Rectal smooth muscle tissue (tissue), 1 donor: Measurements from ENCODE around the gene CPSF4L.

Source experiments
- H3K27ac ChIP-seq: one replicate; pipeline ENCODE4 v1.7.0; 2013; ENCODE audit warnings: low read depth, low read length, inconsistent platforms
- H3K27me3 ChIP-seq: one replicate; pipeline ENCODE4 v1.7.0; 2013; ENCODE audit warnings: low read length; ENCODE audit not compliant: control insufficient read depth, insufficient read depth
- H3K36me3 ChIP-seq: one replicate; pipeline ENCODE4 v1.7.0; 2013; ENCODE audit warnings: low read length; ENCODE audit not compliant: control insufficient read depth, insufficient read depth
- H3K4me1 ChIP-seq: one replicate; pipeline ENCODE4 v1.7.0; 2013; ENCODE audit warnings: low read length; ENCODE audit not compliant: control insufficient read depth, insufficient read depth
- H3K4me3 ChIP-seq: one replicate; pipeline ENCODE4 v1.7.0; 2013; ENCODE audit warnings: low read length
- H3K9ac ChIP-seq: one replicate; pipeline ENCODE4 v1.7.0; 2013; ENCODE audit warnings: low read length

CPSF4L gene

DNA sequence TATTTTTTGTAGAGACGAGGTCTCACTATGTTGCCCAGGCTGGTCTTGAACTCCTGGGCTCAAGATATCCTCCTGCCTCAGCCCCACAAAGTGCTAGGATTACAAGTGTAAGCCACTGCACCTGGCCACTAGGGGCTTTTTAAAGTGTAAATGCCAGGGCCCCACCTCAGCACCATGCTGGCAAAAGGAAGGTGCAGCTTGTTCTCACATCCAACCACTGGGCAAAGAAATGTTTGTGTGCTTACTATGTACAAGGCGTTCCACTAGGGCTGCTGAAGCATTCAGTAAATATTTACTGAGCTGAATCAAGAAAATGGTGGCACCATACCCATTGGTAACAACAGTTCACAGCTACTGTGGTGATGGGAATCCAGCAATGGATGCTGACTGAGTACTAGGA lies 46.2 kb downstream of the CPSF4L start:
- Histone ChIP-seq H3K27me3 (no peaks in the 10 kb centered on the region), H3K36me3 (no peaks in the 10 kb centered on the region), H3K9ac (no peak overlapping the region), H3K27ac (no peak overlapping the region), H3K4me3 (no peak overlapping the region), H3K4me1 (no peaks in the 10 kb centered on the region)

DNA sequence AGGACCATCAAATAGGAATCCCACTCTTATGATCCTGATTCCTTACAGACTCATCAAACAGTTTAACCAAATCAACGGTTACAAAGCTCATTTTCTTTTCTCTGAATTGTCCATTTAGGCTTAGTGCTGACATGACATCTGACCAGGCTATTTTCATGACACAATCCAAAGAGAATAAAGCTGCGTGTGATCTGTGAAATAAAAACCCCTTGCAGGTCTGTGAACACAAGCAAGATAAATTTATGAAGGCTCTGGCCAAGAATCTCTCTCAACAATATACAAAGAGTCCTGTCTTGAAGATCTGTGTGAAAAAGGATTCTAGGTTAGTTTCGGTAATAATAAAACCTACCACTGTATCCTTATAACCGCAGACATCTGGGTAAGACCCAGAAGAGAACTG lies 46.8 kb downstream of the CPSF4L start:
- no peak overlapping the region for H3K27ac ChIP-seq
- H3K36me3 ChIP-seq: no peaks in the 10 kb centered on the region
- H3K4me3 ChIP-seq: no peak overlapping the region
- H3K4me1 ChIP-seq: no peaks in the 10 kb centered on the region
- no peak overlapping the region for H3K9ac ChIP-seq
- no peaks in the 10 kb centered on the region for H3K27me3 ChIP-seq

DNA sequence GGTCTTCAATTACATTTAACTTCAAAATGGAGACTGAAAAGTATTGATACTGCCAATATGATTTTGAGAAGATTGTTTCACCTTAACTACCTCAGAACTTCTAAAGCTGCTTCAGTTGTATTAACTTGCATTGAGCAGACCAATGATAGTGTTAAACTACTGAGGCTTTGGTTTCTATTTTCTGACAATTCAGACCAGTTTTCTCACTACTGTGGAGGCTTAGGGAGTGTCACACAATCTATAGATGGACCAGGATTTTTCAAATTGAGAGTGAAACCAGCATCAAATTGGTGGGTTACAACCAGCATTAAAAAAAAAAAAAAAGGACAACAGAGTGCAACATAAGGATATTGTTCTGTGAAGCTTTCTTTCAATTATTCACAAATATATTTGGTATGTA lies 47.7 kb downstream of the CPSF4L start:
- Histone ChIP-seq H3K27ac (no peak overlapping the region), H3K9ac (no peak overlapping the region), H3K36me3 (no peaks in the 10 kb centered on the region), H3K4me1 (no peaks in the 10 kb centered on the region), H3K4me3 (no peak overlapping the region), H3K27me3 (no peaks in the 10 kb centered on the region)

DNA sequence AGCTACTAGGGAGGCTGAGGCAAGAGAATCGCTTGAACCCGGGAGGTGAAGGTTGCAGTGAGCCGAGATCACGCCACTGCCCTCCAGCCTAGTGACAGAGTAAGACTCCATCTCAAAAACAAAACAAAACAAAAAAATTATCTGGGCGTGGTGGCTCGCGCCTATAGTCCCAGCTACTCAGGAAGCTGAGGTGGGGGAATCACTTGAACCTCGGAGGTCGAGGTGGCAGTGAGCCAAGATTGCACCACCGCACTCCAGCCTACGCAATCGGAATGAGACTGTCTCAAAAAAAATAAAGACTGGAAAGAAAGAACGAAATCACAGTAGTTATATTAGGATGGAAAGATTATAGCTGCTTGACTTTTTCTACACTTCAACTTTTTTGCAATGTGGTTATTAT lies 49.9 kb downstream of the CPSF4L start:
- H3K9ac ChIP-seq: no peak overlapping the region
- H3K4me3 ChIP-seq: no peak overlapping the region
- H3K36me3 ChIP-seq: peaks cover 6% of the 10 kb centered on the region
- H3K27me3 ChIP-seq: no peaks in the 10 kb centered on the region
- no peak overlapping the region for H3K27ac ChIP-seq
- no peaks in the 10 kb centered on the region for H3K4me1 ChIP-seq

DNA sequence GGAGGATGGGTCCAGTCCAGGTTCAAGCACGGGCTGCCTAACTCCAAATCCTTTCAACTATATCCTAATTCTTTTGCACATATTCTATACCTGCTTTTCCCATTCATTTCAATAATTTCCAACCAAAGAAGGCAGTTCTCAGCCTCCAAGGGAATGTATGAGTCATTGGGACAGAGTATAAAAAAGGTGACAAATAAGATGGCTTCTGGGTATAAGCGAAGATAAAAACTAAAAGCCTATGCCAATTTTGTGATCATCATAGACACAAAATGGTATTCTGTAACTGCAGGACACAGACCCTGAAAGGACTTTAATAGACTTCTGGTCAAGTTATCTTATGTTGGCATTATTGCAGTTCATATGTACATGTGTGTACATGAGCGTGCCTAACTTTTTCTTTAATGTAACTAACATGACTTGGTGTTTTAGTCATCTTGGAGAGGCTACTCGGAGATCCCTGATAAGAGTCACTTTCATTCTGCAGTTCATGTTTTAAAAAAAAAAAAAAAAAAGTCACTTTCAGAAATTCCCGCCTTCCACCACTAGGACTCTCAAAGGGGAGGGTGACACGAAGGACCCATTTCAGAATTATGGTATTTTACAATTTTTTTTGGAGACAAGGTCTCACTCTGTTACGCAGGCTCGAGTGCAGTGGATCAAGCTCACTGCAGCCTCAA lies 51.5 kb downstream of the CPSF4L start:
- no peak overlapping the region for H3K9ac ChIP-seq
- no peaks in the 10 kb centered on the region for H3K4me1 ChIP-seq
- no peak overlapping the region for H3K4me3 ChIP-seq
- H3K27me3 ChIP-seq: no peaks in the 10 kb centered on the region
- no peak overlapping the region for H3K27ac ChIP-seq
- peaks cover 17% of the 10 kb centered on the region for H3K36me3 ChIP-seq

DNA sequence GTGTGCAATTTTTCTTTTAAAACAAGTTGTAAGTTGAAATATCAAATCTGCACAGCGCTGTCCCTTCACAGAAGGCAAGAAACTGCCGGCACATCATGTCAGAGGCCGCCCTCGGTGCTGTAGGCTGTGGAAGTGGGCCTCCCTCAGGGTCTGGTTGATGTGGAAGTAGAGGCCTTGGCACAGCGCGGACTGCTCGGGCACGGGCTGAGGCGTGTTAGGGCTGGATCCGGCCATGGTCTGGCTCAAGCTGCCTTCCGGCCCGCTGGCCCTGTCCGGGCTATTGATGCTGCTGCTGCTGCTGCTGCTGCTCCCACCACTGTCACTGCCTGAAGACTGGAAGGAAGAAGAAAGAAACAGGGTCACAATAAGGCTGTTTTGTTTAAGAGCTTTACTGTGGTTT lies 52.2 kb downstream of the CPSF4L start:
- no peak overlapping the region for H3K4me3 ChIP-seq
- H3K36me3 ChIP-seq: peaks cover 17% of the 10 kb centered on the region
- H3K27ac ChIP-seq: no peak overlapping the region
- H3K27me3 ChIP-seq: no peaks in the 10 kb centered on the region
- H3K9ac ChIP-seq: no peak overlapping the region
- no peaks in the 10 kb centered on the region for H3K4me1 ChIP-seq

DNA sequence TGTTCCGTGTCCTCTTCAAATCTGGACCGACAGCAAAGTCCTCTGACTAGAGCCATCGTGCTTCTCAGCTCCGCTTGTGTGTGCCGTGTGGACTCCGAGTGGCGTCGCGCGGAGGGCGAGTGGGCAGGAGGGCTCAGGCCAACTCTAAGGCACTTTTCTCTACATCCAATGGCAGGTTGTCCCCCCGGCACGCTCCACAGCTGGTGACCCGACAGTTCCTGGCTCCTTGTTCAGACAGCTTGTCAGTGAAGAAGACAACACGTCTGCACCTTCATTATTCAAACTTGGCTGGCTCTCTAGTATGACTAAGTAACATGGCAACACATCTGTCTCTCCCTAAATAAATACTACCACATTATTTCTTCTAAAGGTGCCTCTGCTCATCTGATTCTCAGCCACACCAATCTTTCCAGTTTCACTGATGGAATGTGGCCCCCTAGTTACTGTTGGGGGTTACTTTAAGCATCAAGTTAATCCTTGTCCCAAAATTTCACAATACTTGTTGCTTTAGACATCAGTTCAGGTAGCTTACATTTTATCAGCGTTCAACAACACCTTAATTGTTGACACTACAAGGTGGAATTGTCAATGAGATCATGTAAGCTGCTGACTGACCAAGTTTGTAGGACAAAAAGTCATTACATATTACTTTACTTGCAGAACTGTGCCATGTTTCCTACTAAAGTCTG lies 53.4 kb downstream of the CPSF4L start:
- H3K36me3 ChIP-seq: peaks cover 22% of the 10 kb centered on the region
- H3K9ac ChIP-seq: no peak overlapping the region
- no peaks in the 10 kb centered on the region for H3K27me3 ChIP-seq
- H3K4me1 ChIP-seq: no peaks in the 10 kb centered on the region
- H3K27ac ChIP-seq: no peak overlapping the region
- H3K4me3 ChIP-seq: no peak overlapping the region

DNA sequence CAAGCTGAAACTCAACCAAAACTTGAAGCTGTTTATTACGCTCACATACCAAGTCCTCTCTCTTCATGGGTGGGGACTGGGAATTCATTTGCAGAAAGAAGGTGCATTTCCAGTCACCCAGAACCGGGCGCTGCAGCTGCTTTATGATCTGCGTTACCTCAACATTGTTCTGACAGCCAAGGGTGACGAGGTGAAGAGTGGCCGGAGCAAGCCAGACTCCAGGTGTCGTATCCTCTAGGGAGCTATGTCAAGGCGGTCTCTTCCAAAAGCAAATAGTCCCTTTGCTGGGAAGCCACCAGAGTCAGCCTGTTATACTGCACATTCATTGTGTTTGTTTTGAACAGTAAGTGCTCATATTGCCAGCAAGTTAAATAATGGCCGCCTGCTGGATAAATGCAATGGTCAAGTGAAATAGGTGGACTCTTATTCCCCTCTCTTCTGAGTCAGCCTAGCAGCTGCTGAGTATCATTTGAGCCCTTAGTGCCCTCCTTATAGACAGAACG lies 56.2 kb downstream of the CPSF4L start:
- no peaks in the 10 kb centered on the region for H3K27me3 ChIP-seq
- no peak overlapping the region for H3K4me3 ChIP-seq
- H3K27ac ChIP-seq: no peak overlapping the region
- peaks cover 40% of the 10 kb centered on the region for H3K36me3 ChIP-seq
- no peaks in the 10 kb centered on the region for H3K4me1 ChIP-seq
- H3K9ac ChIP-seq: no peak overlapping the region

DNA sequence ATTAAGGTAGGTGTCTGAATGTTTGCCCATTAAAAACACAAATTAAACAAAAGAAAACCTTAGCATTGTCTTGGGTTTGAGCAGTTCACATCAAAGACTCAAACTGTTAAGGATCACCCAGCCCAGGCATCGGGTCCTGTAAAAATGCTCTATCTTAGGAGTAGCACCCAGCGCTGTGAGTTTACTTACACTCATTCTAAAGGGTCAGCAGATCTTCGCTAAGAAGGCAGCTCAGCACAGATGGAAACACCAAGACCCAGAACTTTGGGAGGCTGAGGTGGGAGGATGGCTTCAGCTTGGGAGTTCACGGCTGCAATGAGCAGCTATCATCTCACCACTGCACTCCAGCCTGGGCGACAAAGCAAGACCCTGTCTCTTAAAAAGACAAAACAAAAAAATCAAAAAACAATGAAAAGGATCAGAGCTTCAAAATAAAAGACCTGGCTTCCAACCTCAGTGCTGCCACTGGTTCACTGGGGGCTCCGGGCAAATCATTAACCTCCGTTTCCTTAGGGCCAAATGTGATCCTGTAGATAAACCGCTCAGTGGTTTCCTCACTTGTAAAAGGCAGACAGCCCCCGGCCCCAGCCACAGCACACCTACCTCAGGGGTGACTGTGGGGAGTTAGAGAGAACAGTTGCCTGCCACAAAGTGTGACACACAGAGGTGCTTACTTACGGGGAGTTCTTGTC lies 57.7 kb downstream of the CPSF4L start:
- H3K9ac ChIP-seq: no peak overlapping the region
- H3K4me3 ChIP-seq: no peak overlapping the region
- peaks cover 53% of the 10 kb centered on the region for H3K36me3 ChIP-seq
- H3K27me3 ChIP-seq: no peaks in the 10 kb centered on the region
- no peaks in the 10 kb centered on the region for H3K4me1 ChIP-seq
- no peak overlapping the region for H3K27ac ChIP-seq

DNA sequence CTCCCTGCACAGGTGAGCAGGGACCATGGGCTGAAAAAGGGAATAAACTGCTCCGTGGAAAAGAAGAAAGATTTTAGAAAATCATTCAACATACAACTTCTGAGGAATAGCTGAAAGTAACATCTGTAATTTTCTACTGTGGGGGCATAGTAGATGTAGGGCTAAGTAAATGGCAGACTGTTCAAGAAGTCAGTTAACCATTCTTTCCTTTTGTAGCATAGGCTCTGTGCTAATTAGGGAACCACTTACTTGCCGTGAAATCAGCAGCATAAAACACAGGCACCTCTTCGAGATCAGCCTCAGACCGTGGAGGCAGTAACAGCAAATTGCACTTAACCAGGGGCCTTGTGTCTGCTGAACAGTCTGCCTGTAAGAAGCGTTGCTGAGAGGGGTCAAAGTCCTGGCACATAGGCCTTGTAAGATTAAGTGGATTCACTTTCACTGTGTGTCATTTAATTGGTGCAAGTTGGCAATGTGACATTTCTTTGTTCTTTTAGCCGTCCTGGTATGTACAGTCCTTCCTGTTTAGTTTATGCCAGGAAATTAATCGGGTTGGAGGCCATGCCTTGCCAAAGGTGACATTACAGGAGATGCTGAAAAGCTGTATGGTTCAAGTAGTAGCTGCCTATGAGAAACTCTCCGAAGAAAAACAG lies 58.4 kb downstream of the CPSF4L start:
- H3K27ac ChIP-seq: no peak overlapping the region
- no peaks in the 10 kb centered on the region for H3K4me1 ChIP-seq
- no peak overlapping the region for H3K4me3 ChIP-seq
- H3K9ac ChIP-seq: no peak overlapping the region
- H3K36me3 ChIP-seq: peaks cover 52% of the 10 kb centered on the region
- H3K27me3 ChIP-seq: no peaks in the 10 kb centered on the region

DNA sequence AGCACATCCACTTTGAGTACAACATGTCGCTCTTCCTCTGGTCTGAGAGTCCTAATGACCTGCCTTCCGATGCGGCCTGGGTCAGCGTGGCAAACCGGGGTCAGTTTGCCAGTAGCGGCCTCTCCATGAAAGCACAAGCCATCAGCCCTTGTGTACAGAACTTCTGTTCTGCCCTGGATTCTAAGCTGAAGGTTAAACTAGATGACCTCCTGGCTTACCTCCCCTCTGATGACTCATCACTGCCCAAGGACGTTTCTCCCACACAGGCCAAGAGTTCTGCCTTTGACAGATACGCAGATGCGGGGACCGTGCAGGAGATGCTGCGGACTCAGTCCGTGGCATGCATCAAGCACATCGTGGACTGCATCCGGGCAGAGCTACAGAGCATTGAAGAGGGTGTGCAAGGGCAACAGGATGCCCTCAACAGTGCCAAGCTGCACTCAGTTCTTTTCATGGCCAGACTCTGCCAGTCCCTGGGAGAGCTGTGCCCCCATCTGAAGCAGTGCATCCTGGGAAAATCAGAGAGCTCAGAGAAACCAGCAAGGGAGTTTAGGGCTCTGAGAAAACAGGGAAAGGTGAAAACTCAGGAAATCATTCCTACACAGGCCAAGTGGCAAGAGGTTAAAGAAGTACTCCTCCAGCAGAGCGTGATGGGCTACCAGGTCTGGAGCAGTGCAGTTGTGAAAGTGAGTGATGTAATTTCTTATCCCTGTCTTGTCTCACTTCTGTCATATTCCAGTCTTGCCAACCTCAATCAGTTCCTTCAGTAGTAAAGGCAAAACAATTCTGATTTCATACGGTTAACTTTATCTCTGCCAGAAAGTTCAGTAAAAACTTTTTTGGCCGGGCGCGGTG lies 60.2 kb downstream of the CPSF4L start:
- Histone ChIP-seq H3K36me3 (peaks cover 62% of the 10 kb centered on the region), H3K4me3 (no peak overlapping the region)

DNA sequence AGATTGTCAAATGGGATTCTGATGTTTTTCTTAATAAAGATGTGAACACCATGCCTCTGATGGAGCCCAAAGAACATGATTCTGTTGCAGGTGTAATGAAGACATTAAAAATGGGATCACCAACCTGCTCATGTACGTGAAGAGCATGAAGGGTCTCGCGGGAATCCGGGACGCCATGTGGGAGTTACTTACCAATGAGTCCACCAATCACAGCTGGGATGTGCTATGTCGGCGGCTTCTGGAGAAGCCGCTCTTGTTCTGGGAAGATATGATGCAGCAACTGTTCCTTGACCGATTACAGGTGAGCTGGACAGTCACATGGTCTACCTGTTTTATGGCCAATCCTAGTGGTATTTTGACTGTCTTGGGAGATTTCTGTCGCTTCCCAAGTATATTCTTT lies 61.2 kb downstream of the CPSF4L start:
- no peaks in the 10 kb centered on the region for H3K4me1 ChIP-seq
- H3K36me3 ChIP-seq: peaks cover 56% of the 10 kb centered on the region
- H3K27me3 ChIP-seq: no peaks in the 10 kb centered on the region
- H3K4me3 ChIP-seq: no peak overlapping the region
- no peak overlapping the region for H3K9ac ChIP-seq
- no peak overlapping the region for H3K27ac ChIP-seq

More for the DNA sequence above, 60.2 kb downstream of the CPSF4L start:
- no peaks in the 10 kb centered on the region for H3K4me1 ChIP-seq
- no peak overlapping the region for H3K27ac ChIP-seq
- no peaks in the 10 kb centered on the region for H3K27me3 ChIP-seq
- H3K9ac ChIP-seq: no peak overlapping the region
